NCI-H2196 treated with DMSO at 0.1 percent for 48 hours (cell line): ENCODE measurements around the gene ABCB8.
A peak's percentile ranks its signal among the peaks of the same experiment; 100 is the strongest.

Source experiments
- DNase-seq: peaks from one replicate; lab custom pipeline; 2025; ENCODE audit not compliant: unreplicated experiment; lab: John Stamatoyannopoulos, UW

ABCB8 gene

DNA sequence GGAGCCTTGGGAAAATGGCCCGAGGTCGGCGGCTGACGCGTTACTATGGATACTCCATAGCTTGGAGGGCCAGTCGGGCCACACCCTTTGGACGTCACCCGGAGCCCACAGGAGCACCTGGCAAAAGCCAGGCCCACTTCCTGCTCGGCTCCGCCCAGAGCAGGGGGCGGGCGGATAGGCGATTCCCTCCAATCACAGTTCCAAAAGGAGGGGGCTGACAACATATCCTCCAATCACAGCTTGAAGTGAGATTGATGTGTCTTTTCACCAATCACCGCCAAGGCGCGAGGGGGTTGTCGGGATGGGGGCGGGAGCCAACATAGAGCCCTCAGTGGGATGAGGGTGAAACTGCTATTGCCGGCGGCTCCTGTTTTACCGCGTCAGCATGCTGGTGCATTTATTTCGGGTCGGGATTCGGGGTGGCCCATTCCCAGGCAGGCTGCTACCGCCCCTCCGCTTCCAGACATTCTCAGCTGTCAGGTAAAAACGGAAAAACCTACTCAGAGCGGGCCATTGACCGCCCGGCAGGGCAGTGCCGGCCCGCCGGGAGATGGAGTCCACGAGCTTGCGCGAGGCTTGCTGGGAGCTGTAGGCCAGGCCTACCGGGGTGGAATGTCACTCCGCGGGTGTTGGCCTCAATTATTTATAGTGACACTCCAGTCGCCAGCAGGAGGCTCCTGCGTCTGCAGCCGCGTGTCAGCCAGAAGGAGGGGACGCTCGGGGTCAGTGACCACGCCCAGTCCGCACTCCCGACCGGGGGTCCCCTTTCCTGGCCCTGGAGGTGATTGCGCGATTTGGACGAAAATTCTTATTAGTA lies at the start of gene ABCB8:
Gene ABCB8, plus strand, starts transcription at position 320 of the 817 bp plus-strand sequence. Its CDS starts 66 bp downstream, at position 386.
- peak; percentile 96 for DNase-seq

DNA sequence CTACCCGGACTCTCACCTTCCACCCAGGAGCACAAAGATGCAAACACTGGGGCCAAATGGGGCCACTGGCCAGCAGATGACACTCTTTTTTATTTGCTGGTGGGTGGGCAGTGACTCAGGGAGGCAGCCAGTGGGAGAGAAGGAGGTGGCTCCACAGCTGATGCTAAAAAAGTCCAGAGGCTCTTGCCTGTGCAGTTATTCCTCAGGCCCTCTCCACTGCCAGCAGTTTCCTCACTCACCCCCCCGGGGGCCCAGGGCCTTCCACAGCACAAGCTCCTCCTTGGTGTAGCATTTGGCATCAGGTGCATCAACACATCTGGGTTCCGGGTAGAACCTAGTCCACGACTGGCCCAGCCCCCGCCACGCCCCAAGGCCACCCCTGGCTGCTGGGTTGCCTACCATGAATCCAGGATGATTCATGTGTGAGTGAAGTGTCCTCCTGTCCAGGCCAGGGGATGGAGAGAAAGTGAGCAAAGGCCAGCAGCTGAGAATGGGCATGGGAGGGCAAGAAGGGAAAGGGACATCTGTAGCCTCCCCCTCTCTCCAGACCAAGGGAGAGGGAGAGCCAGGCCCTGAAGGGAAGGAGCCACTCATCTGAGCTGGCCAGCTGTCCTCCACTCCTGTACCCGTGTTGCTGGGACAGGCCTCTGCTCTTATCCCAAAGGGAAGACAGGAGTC lies 48.4 kb upstream of the ABCB8 start:
- DNase-seq, result no peak

DNA sequence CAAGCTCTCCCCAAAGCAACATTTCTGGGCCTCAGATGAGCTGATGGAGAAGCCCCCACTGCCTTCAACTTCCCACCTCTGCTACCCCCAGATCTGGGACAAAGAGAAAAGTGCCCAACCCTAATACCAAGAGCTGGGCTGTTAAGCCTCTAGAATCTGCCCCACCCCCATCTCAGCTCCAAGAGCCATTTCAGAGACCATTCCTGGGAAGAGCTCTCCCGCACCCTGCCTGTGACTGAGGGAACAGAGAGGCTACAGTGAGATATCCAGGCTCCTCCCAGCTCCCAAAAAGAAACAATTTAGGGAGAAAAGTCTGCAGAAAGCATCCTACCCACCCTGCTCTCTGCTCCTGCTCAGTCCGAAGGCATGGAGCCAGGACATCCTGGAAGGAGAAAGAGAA lies 47.6 kb upstream of the ABCB8 start:
- DNase-seq, result no peak

DNA sequence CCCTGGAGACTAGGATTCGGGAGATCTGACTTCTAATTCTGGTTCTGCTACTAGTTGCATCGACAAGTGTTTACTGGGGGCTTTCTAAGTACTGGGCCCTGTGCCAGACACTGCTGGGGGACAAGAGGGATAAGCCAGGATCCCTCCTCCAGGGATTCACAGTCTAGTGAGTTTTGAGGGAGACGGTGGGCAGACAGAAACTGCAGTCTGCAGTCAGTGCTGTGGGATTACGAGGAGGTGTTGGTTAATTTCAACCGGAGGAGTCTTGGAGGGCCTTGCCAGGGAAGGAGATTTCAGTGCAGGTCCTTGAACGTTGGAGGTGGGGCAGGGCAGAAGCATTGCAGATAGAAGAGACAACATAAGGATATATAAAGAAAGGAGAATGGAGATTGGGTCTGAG lies 46.6 kb upstream of the ABCB8 start:
- no peak for DNase-seq

DNA sequence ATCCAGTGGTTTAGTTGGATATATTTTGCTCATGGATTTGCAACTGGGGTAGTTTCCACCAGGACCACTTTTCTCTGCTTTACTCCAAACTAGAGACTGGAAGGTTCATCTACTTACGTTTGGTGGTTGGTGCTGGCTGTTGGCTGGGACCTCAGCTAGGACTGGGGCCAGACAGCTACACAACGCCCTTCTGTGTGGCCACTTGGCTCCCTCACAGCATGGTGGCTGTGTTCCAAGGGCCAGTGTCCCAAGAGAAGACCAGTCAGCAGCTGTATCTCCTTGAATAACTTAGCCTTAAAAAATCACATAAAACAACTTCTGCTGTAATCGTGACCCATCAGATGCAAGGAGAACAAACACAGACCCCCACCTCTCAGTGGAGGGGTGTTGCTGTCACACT lies 45.9 kb upstream of the ABCB8 start:
- DNase-seq, result no peak

DNA sequence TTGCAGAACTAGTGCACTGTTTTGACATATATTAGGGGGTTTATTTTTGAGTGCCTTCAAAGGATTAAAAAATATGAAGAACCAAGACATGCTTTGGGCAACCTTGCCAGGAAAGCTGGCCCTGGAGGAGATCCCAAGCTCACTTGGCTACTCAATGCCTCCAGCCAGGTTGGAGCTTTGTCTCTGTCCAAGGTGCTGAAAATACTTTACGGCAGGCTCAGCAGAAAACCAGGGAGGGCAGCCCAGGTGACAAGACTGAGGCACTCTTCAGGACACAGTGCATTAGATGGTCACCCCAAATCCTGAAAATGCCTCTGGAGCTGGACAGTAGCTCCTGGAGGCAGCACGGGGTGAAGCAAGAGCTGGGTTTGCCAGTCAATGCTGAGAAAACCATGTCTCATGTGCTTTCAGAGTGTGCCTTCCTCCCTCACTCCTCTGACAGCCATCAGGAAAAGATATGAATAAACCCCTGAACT lies 44.3 kb upstream of the ABCB8 start:
- no peak for DNase-seq

DNA sequence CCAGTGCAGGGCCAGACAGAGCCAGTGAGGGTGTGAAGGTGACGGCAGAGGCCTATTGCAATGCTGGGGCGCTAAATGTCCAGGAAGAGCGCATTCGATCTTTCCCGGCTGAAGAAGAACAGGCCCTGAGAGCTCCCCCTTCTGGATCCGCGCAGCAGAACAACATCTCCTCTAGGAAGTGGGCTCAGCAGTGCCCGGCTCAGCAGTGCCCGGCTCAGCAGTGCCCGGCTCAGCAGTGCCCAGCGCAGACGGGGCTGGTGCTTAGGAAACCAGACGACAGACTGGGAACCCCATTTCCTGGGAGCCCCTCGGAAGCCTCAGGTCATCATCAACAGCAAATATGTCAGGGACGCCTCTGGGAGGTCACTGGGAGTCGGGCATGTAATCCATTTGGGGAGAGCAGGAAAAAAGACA lies 42.1 kb upstream of the ABCB8 start:
- DNase-seq, result no peak

DNA sequence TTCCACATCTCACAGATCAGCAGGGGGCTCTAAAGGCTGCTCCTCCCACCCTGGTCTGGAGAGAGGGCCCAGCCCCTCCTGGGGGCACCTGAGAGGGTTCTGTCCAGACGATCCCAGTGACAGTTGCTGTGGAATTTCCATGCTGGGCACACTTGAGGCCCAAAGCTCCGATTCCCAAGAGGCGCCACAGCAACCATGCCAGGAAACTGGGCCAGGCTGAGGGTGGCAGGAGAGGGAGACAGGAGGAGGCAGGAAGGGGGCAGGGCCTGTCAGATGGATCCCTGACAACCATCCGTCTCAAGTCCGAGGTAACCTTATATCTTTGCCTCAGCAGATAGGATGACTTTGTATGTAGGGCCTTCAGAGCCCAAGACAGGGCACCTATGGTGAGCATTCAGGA lies 41.7 kb upstream of the ABCB8 start:
- no peak for DNase-seq

DNA sequence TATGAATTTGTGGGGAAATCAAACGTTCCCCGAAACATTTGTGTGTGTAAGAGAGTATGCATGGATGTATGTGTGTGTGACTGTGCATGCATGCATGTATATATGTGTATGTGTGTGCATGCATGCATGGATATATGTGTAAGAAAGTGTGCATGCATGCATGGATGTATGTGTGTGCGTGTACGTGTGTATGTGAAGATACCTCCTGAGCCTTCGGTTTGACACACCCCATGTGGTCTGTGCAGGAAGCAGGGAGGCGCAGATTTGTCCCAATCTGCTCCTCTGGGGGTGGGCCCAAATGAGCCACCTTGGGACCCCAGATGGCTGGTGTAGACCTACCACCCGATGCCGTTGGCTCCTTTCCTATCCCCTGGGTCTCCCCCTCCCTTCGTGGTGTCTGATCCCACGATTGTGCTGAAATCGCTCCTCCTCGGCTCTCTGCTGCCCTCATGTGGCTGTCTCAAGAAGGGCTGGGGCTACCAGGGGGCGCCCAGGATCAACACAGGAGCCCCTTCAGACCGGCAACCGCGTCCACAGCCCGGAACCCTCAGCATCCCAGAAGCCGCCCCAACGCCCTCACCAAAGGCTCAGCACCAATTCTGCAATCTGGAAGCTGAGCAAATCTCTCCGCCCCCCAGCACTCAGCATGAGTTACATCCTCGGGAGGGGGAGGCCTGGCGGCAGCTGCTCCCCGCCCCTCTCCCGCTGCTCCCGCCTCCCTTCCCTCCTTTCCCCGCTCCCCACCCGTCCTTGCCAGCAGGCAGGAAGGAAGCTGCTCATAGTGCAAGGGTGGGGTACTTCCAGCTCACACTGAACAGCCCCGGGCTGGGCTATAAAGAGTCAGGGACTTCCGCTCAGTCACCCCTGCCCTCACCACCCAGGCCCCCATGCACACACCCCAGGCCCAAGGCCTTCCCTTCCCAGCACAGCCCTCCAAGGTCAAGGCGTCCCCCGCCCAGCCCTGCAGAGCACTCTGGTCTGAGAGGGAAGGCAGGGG lies 39.7 kb upstream of the ABCB8 start:
- DNase-seq, result peak; percentile 77

DNA sequence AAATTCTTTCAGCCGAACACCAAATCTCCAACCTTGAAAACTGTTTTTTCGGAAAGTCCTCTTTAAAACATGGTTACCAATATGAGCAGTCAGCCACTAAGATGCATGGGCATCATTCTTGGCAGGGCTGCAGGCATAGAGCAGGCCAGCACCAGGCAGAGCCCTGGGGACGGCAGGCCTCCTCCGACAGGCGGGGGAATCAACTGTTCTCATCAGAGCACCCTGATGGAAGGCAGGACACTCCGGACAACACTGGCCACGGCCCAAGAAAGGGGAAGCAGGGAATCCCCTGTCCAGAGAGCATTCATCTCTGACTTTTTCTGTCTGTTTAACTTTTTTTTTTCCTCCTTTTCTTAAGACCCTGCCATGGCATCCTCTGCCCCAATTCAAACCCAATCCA lies 38.8 kb upstream of the ABCB8 start:
- DNase-seq, result no peak

DNA sequence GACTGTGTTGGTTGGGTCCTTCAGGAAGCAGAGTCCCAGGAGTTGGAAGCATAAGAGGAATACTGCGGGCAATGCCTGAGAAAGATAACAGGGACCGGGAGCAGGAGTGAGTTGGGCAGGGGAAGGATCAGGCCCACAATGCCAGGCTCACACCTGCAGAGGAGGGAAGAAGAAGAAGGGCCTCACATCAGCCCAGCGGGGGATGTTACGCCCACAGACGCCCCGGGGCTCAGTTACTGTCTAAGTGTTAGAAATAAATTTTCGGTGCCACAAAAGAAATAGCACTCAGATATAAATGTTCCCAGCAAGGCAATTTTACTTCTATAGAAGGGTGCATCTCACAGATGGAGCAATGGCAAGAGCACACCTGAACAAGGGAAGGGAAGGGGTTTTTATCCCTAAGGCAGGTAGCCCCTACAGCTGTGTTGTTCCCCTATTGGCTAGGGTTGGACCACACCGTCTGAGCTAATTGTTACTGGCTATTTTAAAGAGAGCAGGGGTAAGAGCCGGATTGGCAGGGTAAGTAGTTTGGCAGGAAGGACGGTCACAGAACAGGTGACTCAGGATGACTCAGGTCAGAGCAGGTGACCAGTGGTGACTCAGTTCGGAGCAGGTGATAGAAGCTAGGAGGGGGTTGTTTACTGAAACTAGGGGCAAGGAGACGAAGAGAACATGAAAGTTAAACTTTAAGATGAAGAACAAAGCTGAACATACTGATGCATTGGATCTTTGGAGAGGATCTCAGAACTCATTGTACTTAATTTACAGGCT lies 37.6 kb upstream of the ABCB8 start, which contains the start of gene NOS3:
Gene NOS3, plus strand, starts transcription at position 602 of the 771 bp plus-strand sequence. CDS start 2,787 bp downstream, outside the sequence.
- no peak for DNase-seq

DNA sequence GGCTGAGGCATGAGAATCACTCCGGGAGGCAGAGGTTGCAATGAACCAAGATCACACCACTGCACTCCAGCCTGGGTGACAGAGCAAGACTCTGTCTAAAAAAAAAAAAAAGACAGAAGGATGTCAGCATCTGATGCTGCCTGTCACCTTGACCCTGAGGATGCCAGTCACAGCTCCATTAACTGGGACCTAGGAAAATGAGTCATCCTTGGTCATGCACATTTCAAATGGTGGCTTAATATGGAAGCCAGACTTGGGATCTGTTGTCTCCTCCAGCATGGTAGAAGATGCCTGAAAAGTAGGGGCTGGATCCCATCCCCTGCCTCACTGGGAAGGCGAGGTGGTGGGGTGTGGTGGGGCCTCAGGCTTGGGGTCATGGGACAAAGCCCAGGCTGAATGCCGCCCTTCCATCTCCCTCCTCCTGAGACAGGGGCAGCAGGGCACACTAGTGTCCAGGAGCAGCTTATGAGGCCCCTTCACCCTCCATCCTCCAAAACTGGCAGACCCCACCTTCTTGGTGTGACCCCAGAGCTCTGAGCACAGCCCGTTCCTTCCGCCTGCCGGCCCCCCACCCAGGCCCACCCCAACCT lies 36.1 kb upstream of the ABCB8 start:
- no peak for DNase-seq

DNA sequence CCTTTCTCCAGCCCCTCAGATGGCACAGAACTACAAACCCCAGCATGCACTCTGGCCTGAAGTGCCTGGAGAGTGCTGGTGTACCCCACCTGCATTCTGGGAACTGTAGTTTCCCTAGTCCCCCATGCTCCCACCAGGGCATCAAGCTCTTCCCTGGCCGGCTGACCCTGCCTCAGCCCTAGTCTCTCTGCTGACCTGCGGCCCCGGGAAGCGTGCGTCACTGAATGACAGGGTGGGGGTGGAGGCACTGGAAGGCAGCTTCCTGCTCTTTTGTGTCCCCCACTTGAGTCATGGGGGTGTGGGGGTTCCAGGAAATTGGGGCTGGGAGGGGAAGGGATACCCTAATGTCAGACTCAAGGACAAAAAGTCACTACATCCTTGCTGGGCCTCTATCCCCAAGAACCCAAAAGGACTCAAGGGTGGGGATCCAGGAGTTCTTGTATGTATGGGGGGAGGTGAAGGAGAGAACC lies 35.4 kb upstream of the ABCB8 start:
- no peak for DNase-seq

DNA sequence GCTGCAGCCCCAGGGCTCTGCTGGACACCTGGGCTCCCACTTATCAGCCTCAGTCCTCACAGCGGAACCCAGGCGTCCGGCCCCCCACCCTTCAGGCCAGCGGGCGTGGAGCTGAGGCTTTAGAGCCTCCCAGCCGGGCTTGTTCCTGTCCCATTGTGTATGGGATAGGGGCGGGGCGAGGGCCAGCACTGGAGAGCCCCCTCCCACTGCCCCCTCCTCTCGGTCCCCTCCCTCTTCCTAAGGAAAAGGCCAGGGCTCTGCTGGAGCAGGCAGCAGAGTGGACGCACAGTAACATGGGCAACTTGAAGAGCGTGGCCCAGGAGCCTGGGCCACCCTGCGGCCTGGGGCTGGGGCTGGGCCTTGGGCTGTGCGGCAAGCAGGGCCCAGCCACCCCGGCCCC lies 34.7 kb upstream of the ABCB8 start:
- DNase-seq, result no peak

DNA sequence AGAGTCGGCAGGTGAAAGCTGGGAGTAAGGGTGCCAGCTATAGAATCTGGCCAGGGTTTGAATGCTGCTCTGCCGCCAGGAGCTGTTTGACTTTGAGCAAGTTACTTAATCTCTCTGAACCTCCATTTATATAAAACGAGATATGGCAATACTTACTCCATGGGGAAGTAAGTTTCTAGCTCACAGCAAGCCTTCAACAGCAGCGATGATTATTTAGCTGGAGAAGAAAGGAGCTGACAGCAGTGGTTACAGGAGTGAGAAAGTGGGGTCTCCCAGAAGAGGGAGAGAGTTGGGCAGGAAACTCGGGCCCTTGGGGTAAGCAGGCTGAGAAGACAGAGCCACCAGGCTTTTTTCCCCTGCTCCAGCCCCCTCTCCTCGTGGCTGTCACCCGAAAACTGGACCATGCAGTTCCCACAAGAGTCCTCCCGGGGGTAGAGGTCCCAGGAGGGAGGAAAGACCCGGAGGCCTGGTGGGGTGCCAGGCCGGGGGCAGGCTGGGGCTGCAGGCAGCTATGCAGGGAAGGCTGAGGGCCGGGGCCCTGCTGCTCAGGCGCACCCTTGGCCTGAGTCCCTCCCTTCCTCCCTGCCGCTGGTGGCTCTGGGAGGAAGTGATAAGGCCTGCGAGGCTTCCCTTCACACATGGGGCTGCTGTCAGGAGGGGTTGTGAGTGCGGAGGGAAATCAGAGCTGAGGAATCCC lies 34.0 kb upstream of the ABCB8 start:
- DNase-seq, result no peak

DNA sequence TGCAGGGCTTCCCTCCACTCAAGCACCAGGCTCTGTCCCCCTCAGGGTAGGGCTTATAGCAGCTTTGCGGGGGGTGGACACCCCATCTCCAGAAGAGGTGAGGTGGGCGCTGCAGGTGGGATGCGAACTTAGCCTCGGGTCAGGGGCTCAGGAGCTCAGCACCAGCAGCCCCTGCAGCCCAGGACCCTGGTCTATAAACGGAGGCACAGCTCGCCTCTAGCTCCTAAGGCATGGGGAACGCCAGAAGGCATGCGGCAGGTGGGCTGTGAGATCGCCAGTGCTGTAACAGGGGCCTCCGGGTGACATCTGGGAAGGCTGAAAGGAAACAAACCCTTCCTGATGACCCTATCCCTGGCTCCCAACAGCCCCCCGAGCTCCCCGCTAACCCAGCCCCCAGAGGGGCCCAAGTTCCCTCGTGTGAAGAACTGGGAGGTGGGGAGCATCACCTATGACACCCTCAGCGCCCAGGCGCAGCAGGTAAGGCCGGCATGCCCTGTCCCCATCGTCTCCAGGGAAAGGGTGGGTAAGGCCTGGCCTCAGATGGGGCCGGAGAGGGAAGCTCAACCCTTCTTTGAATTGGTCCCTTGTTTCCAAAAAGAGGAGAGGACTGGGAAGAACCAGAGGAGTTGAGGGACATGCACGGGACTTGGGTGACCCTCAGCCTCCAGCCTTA lies 33.3 kb upstream of the ABCB8 start:
- no peak for DNase-seq

DNA sequence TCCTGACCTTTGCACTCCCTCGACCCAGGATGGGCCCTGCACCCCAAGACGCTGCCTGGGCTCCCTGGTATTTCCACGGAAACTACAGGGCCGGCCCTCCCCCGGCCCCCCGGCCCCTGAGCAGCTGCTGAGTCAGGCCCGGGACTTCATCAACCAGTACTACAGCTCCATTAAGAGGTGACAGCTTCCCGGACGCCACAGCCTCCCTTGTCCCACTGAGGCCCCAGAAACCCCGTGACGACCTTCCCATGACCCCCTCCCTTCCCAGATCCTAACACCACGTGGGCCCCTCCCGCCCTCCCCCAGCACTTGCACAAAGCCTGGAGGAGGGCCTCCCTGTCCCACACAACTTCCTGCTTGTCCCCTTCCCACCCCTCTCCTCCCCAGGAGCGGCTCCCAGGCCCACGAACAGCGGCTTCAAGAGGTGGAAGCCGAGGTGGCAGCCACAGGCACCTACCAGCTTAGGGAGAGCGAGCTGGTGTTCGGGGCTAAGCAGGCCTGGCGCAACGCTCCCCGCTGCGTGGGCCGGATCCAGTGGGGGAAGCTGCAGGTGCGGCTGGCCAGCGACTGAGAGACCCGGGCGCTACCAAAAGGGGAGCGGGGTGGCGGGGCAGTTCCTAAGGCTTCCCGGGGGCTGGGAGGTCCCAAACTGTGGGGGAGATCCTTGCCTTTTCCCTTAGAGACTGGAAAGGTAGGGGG lies 31.7 kb upstream of the ABCB8 start:
- no peak for DNase-seq

DNA sequence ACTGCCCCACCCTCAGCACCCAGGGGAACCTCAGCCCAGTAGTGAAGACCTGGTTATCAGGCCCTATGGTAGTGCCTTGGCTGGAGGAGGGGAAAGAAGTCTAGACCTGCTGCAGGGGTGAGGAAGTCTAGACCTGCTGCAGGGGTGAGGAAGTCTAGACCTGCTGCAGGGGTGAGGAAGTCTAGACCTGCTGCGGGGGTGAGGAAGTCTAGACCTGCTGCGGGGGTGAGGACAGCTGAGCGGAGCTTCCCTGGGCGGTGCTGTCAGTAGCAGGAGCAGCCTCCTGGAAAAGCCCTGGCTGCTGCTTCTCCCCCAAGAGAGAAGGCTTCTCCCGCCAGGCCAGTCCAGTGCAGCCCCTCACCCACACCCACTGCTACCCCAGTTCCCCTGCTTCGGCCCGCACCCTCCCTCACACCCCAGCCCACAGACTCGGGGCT lies 31.2 kb upstream of the ABCB8 start:
- DNase-seq, result no peak
